ENCODE measurements around the gene PARP1.
A peak's percentile ranks its signal among the peaks of the same experiment; 100 is the strongest.

The PARP1 gene

DNA sequence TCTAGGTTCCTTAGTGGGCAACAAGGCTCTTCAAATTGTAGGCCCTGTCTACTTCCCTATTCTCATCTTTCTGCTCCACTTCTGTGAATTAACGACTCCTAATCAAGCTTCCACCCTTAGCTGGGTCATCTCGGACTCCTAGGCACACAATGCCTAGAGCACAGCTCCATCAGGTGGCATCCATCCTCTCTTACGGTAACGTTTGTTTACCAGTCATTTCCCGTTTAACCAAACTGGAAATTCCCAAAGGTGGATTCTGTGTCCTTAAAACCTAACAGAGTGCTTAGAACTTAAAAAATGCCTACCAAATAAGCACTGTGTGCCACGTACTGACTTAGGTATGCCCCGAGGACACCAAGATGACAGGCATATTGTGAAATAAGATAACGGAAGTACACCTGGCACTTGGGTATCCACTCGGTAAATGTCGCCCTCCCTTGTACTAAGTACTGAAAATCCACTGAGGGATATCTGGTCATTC lies 1.5 kb downstream of the PARP1 start:
- Histone ChIP-seq H3K9me2 (ENCODE audit: low read depth, low read length) (no peaks in the 10 kb centered on the region), H3K27ac (ENCODE audit: low read depth, low read length, poor library complexity, severe bottlenecking) (peak overlapping the region; percentile 95), H3K9me3 (ENCODE audit: low read length) (no peaks in the 10 kb centered on the region), H3K4me1 (ENCODE audit: insufficient read depth, low read length, severe bottlenecking) (peaks cover 57% of the 10 kb centered on the region), H3K36me3 (ENCODE audit: insufficient read depth, low read length) (peaks cover 20% of the 10 kb centered on the region), H2AFZ (ENCODE audit: low read length) (no peak overlapping the region), H3F3A (ENCODE audit: insufficient read depth, low read length) (no peaks in the 10 kb centered on the region), H3K9ac (ENCODE audit: low read length) (peak overlapping the region; percentile 97), H3K27me3 (ENCODE audit: insufficient read depth, low read length) (no peaks in the 10 kb centered on the region), H3K79me2 (ENCODE audit: insufficient read depth, low read length) (peaks cover 49% of the 10 kb centered on the region), H4K20me1 (ENCODE audit: insufficient read depth, low read length) (no peaks in the 10 kb centered on the region), H3K4me3 (ENCODE audit: low read depth, low read length, poor library complexity, severe bottlenecking) (peak overlapping the region; percentile 95), H3K4me2 (ENCODE audit: low read length) (peak overlapping the region; percentile 98)
- TF ChIP-seq EZH2 (IDR thresholded peaks at IDR 0.05; ENCODE audit: borderline replicate concordance, low read length), result no peak
- no peak; the same call in 1 of the 2 replicates for TF ChIP-seq CTCF (IDR thresholded peaks at IDR 0.05; ENCODE audit: low read length)

GRCh38 chr1:226405411-226405988 lies 2.4 kb downstream of the PARP1 start:
- H3K27me3 ChIP-seq (ENCODE audit: insufficient read depth, low read length), result no peaks in the 10 kb centered on the region
- H3K9me3 ChIP-seq (ENCODE audit: low read length), result no peaks in the 10 kb centered on the region
- no peaks in the 10 kb centered on the region for H4K20me1 ChIP-seq (ENCODE audit: insufficient read depth, low read length)
- H3F3A ChIP-seq (ENCODE audit: insufficient read depth, low read length), result no peaks in the 10 kb centered on the region
- H3K36me3 ChIP-seq (ENCODE audit: insufficient read depth, low read length), result peaks cover 30% of the 10 kb centered on the region
- no peak overlapping the region for H2AFZ ChIP-seq (ENCODE audit: low read length)
- peak overlapping the region; percentile 97 for H3K9ac ChIP-seq (ENCODE audit: low read length)
- H3K4me3 ChIP-seq (ENCODE audit: low read depth, low read length, poor library complexity, severe bottlenecking), result peak overlapping the region; percentile 95
- peaks cover 64% of the 10 kb centered on the region for H3K4me1 ChIP-seq (ENCODE audit: insufficient read depth, low read length, severe bottlenecking)
- peak overlapping the region; percentile 98 for H3K4me2 ChIP-seq (ENCODE audit: low read length)
- no peak for TF ChIP-seq CTCF (IDR thresholded peaks at IDR 0.05; ENCODE audit: low read length)
- TF ChIP-seq EZH2 (IDR thresholded peaks at IDR 0.05; ENCODE audit: borderline replicate concordance, low read length), result no peak
- H3K79me2 ChIP-seq (ENCODE audit: insufficient read depth, low read length), result peaks cover 55% of the 10 kb centered on the region
- H3K27ac ChIP-seq (ENCODE audit: low read depth, low read length, poor library complexity, severe bottlenecking), result peak overlapping the region; percentile 95
- no peaks in the 10 kb centered on the region for H3K9me2 ChIP-seq (ENCODE audit: low read depth, low read length)

- H3K9ac ChIP-seq (ENCODE audit: low read length), result peak overlapping the region; percentile 97
- peaks cover 64% of the 10 kb centered on the region for H3K4me1 ChIP-seq (ENCODE audit: insufficient read depth, low read length, severe bottlenecking)
- no peaks in the 10 kb centered on the region for H4K20me1 ChIP-seq (ENCODE audit: insufficient read depth, low read length)
- H3K27ac ChIP-seq (ENCODE audit: low read depth, low read length, poor library complexity, severe bottlenecking), result peak overlapping the region; percentile 95
- no peak overlapping the region for H2AFZ ChIP-seq (ENCODE audit: low read length)
- H3F3A ChIP-seq (ENCODE audit: insufficient read depth, low read length), result no peaks in the 10 kb centered on the region
- peak overlapping the region; percentile 95 for H3K4me3 ChIP-seq (ENCODE audit: low read depth, low read length, poor library complexity, severe bottlenecking)
- H3K9me3 ChIP-seq (ENCODE audit: low read length), result no peaks in the 10 kb centered on the region
- TF ChIP-seq CTCF (IDR thresholded peaks at IDR 0.05; ENCODE audit: low read length), result no peak
- no peak for TF ChIP-seq EZH2 (IDR thresholded peaks at IDR 0.05; ENCODE audit: borderline replicate concordance, low read length)
- H3K27me3 ChIP-seq (ENCODE audit: insufficient read depth, low read length), result no peaks in the 10 kb centered on the region
- peak overlapping the region; percentile 98 for H3K4me2 ChIP-seq (ENCODE audit: low read length)
- no peaks in the 10 kb centered on the region for H3K9me2 ChIP-seq (ENCODE audit: low read depth, low read length)
- H3K79me2 ChIP-seq (ENCODE audit: insufficient read depth, low read length), result peaks cover 61% of the 10 kb centered on the region
- H3K36me3 ChIP-seq (ENCODE audit: insufficient read depth, low read length), result peaks cover 36% of the 10 kb centered on the region
Observed at GRCh38 chr1:226404904-226405222, 3.0 kb downstream of the PARP1 start.
